Measurements from ENCODE around the gene GADD45GIP1. TPM values are rescaled to one million over a fixed set of nuclear protein-coding genes. Genes with fewer than 3 reads are reported as not detected.
A peak's percentile ranks its signal among the peaks of the same experiment; 100 is the strongest.

GADD45GIP1 gene
- total and polyA plus RNA-seq, 8 donors = 6.0 to 37.4 (median 10.1) TPM

DNA sequence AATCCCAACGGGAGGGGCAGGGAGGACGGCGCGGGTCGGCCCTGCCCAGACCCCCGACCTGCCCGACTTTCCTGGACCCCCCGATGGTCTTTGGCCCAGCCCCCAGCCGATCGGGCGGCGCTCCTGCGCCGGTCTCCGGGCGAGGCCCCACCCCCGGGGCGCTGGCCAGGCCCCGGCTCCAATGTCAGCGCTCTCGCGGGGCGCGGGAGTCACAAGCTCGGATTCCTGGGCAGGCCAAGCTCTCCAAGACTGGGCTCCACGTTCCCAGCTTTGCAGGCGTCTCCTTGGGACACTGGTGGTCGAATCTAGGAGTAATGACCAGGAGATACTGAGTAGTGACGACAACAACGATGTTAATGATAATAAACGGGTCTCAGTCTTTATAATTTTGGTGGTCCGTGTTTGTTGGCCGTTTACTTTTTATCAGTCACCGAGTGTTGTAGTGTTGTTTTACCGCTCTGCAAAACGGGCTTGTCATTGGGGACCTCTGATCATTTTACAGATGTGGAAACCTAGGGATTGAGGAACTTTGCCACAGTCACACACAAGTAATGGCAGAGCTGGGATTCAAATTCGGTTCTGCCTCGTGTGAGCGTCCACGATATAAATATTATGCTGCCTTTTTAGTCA lies 10.8 kb downstream of the GADD45GIP1 start:
- H3K36me3 ChIP-seq = peaks cover 4 to 68% (median 37%) of the 10 kb centered on the region in 3 donors
- 0 to 1% methylated on average over 25 to 40 of the region's 40 CpGs for WGBS, 2 donors
- H3K27me3 ChIP-seq = no peaks in the 10 kb centered on the region
- intact Hi-C loops (cut with DNase I) = no loop called here
- H3K4me1 ChIP-seq = peaks cover 7 to 24% (median 9%) of the 10 kb centered on the region in 3 donors
- FAIRE-seq (no peak), ATAC-seq (peak; percentile 69 to 83 (median 80)), DNase-seq (peak; percentile 58 to 88 (median 76))
- H3K27ac ChIP-seq = peak overlapping the region; percentile 82 to 90 (median 86)
- TF ChIP-seq, protein P1, sequence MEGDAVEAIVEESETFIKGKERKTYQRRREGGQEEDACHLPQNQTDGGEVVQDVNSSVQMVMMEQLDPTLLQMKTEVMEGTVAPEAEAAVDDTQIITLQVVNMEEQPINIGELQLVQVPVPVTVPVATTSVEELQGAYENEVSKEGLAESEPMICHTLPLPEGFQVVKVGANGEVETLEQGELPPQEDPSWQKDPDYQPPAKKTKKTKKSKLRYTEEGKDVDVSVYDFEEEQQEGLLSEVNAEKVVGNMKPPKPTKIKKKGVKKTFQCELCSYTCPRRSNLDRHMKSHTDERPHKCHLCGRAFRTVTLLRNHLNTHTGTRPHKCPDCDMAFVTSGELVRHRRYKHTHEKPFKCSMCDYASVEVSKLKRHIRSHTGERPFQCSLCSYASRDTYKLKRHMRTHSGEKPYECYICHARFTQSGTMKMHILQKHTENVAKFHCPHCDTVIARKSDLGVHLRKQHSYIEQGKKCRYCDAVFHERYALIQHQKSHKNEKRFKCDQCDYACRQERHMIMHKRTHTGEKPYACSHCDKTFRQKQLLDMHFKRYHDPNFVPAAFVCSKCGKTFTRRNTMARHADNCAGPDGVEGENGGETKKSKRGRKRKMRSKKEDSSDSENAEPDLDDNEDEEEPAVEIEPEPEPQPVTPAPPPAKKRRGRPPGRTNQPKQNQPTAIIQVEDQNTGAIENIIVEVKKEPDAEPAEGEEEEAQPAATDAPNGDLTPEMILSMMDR (IDR thresholded peaks at IDR 0.05) = no peak
- H3K9me3 ChIP-seq = no peaks in the 10 kb centered on the region
- peak overlapping the region; percentile 76 to 93 (median 84) for H3K4me3 ChIP-seq

GRCh38 chr19:12945479-12946091 lies 11.4 kb downstream of the GADD45GIP1 start, which contains the start of gene RAD23A:
TSS of gene RAD23A (plus strand) at chr19:12945862. CDS start at chr19:12945949, 87 bp downstream.
- 0 to 1% methylated on average over 49 to 61 of the region's 62 CpGs for WGBS, 2 donors
- no peaks in the 10 kb centered on the region for H3K27me3 ChIP-seq
- TF ChIP-seq, protein P1 (IDR thresholded peaks at IDR 0.05) = no peak
- no peaks in the 10 kb centered on the region for H3K9me3 ChIP-seq
- H3K4me1 ChIP-seq = peaks cover 12 to 24% (median 12%) of the 10 kb centered on the region in 3 donors
- FAIRE-seq (no peak), ATAC-seq (peak; percentile 90 to 95 (median 94)), DNase-seq (peak; percentile 95 to 100 (median 100))
- H3K36me3 ChIP-seq = peaks cover 9 to 70% (median 41%) of the 10 kb centered on the region in 3 donors
- intact Hi-C loops (cut with DNase I) = no loop called here
- peak within 1 kb of the TSS; percentile 82 to 90 (median 86) for H3K27ac ChIP-seq
- H3K4me3 ChIP-seq = peak within 1 kb of the TSS; percentile 76 to 93 (median 84)

DNA sequence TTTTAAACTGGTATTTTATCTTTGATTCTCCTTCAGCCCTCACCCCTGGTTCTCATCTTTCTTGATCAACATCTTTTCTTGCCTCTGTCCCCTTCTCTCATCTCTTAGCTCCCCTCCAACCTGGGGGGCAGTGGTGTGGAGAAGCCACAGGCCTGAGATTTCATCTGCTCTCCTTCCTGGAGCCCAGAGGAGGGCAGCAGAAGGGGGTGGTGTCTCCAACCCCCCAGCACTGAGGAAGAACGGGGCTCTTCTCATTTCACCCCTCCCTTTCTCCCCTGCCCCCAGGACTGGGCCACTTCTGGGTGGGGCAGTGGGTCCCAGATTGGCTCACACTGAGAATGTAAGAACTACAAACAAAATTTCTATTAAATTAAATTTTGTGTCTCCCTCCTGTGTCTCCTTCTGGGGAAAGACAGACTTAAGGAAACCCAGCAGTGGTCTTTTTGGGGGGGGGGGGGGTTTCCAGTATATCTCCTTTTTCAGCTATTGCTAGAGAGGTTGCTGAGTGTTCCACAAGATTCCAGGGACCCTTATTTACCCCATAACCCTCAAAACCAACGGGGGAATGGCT lies 12.8 kb downstream of the GADD45GIP1 start:
- FAIRE-seq (no peak), DNase-seq (no peak), ATAC-seq (no peak)
- Histone ChIP-seq H3K36me3 (peaks cover 10 to 62% (median 36%) of the 10 kb centered on the region in 3 donors), H3K27ac (no peak overlapping the region), H3K27me3 (no peaks in the 10 kb centered on the region), H3K4me3 (no peak overlapping the region), H3K4me1 (peaks cover 19 to 28% (median 23%) of the 10 kb centered on the region in 3 donors), H3K9me3 (no peaks in the 10 kb centered on the region)
- WGBS, 2 donors = 52 to 65% methylated on average over 2 of the region's 2 CpGs
- TF ChIP-seq, protein P1 (IDR thresholded peaks at IDR 0.05) = no peak
- intact Hi-C loops (cut with DNase I) = no loop called here

- Histone ChIP-seq H3K4me3 (no peak overlapping the region), H3K27me3 (no peaks in the 10 kb centered on the region), H3K36me3 (peaks cover 10 to 56% (median 30%) of the 10 kb centered on the region in 3 donors), H3K27ac (no peak overlapping the region), H3K9me3 (no peaks in the 10 kb centered on the region), H3K4me1 (peaks cover 19 to 28% (median 23%) of the 10 kb centered on the region in 3 donors)
- no peak for FAIRE-seq
- DNase-seq = no peak
- WGBS, 2 donors = 62 to 73% methylated on average over 18 of the region's 18 CpGs
- no peak for ATAC-seq
- intact Hi-C loops (cut with DNase I) = no loop called here
- TF ChIP-seq, protein P1 (IDR thresholded peaks at IDR 0.05) = no peak
Observed at GRCh38 chr19:12943437-12944044, 13.5 kb downstream of the GADD45GIP1 start.

All from pancreas (tissue), 10 donors.